C4-2B (cell line): Measurements from ENCODE around the gene MEFV.

Experiments
- ZFX ChIP-seq: fragments of 450-650 bp; IDR thresholded peaks from 2 replicates; pipeline ENCODE4 v1.6.1; 2017
- TF ChIP-seq, protein P1 (sequence below): fragments of 450-650 bp; conservative IDR thresholded peaks from 2 replicates; pipeline ENCODE4 v1.5.1; 2017; ENCODE audit warnings: mild to moderate bottlenecking

DNA sequence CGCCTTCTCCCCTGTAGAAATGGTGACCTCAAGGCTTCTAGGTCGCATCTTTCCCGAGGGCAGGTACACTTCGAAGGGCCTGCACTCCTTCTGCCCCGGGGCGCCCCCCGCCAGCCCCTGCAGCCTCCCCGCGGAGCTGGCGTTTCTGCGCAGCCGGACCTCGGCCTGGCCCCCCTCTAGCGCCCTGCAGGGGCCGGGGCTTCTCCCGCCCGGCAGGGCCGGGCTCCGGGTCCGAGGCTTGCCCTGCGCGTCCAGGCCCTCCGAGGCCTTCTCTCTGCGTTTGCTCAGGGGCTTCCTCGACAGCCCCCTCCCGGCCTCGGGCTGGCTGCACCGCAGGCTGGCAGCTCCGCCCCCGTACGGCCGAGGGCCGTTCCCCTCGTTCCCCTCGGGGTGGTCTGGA, 2.1 kb downstream of the MEFV start:
- TF ChIP-seq, protein P1, sequence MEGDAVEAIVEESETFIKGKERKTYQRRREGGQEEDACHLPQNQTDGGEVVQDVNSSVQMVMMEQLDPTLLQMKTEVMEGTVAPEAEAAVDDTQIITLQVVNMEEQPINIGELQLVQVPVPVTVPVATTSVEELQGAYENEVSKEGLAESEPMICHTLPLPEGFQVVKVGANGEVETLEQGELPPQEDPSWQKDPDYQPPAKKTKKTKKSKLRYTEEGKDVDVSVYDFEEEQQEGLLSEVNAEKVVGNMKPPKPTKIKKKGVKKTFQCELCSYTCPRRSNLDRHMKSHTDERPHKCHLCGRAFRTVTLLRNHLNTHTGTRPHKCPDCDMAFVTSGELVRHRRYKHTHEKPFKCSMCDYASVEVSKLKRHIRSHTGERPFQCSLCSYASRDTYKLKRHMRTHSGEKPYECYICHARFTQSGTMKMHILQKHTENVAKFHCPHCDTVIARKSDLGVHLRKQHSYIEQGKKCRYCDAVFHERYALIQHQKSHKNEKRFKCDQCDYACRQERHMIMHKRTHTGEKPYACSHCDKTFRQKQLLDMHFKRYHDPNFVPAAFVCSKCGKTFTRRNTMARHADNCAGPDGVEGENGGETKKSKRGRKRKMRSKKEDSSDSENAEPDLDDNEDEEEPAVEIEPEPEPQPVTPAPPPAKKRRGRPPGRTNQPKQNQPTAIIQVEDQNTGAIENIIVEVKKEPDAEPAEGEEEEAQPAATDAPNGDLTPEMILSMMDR, result no peak
- no peak for TF ChIP-seq ZFX
